NCI-H1105 treated with DMSO at 0.1 percent for 48 hours (cell line): ENCODE data around the gene GABRG3.

Experiments used
- DNase-seq: peaks from one replicate; lab custom pipeline; 2025; lab: John Stamatoyannopoulos, UW

The GABRG3 gene

DNA sequence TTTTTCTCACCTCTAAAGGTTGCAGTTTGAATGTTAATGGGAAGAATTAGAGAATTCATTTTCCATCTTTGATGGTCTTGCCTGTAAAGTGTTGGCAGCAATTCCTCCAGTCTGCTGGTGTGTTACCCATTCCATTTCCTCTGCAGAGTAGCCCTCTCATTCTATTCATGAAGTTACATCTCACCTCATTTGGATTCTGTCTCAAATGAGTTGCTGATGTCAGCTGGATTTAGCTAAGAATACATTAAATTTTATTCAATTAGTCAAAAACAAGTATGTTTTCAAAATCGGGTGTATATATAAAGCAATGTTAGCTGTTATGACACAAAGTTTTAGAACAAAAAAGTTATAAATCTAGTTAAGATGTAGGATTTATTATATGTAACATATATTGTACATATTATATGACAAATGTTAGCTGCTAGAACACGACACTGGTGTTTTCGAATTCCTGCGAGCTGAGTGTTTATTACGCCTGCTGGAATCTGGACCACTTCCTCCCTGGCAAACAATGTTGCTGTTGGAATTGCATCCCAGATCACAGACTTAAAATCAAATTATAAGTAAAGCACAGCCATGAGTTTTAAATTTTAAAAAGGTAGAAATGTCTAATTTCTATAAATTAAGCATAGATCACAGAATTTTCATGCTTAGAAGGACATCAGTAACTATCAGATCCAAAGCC is 611.9 kb downstream of the GABRG3 start:
- DNase-seq: no peak

DNA sequence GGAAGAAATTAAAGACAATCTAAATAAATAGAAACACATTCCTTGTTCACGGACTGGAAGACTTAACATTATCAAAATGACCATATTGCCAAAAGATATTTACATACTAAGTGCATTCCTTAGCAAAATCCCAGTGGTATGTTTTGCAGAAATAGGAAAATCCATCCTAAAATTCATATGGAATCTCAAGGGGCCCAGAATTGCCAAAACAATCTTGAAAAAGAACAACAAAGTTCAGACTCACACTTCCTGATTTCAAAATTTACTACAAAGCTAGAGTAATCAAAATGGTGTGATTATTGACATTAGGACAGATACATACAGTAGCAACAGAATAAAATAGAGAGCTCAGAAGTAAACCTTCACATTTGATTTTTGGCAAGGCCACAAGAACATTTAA is 612.7 kb downstream of the GABRG3 start:
- no peak for DNase-seq

DNA sequence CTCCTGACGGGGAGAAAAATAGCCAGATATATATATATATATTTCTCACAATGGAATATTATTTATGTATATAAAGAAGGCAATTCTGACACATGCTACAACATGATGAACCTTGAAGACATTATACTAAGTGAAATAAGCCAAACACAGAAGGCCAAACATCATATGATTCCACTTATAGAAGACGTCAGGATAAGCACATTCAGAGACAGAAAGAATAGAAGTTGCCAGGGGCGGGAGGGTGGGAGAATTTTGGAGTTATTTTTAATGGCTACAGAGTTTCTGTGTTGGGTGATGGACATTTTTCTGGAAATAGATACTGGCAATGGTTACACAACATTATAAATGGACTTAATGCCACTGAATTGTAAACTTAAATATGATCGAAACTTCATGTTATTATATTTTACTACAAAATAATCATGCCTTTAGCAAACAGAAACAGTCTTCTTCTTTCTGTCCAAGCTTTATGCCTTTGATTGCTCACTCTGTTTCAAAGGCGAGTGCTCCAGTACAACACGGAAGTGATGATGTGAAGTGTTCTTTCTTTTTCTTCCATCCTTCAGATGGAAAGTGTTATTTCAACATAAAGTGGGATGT is 614.2 kb downstream of the GABRG3 start:
- no peak for DNase-seq

DNA sequence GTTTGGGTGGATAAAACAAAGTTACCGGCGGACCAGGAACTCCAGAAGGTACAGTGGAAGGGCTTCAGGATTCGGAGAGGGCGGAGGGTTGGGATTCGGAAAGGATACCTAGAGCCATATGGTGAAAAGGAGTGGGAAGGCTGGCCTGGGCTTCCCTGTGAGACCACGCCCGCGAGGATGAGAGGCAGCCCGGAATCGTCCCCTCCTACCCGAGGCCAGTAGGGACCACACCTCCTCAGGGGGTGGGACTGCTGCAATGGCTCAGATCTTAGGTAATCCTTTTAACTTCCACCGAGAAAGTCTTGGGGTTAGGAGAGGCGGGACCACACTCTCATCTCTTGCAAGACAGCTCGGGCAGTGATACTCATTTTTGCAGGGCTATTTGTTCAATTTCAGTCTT is 616.8 kb downstream of the GABRG3 start:
- no peak for DNase-seq

DNA sequence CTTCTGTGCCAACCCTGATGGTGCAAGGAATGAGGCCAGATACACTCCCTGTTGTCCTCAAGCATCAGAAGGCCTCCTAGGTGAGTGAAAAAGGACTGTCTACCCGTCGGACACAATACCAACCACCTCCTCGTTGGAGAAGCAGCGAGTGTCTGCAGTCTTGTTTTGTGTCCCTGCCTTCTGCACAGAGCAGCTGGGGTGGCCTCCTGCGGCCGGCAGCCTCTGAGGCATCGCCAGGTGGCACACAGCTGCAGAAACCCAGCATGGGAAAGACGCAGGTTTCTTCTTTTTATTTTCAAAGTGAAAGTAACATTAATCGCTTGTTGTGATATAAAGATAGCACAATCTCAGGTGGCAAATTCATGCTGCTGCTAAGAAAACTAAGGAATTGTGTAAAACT is 618.3 kb downstream of the GABRG3 start:
- no peak for DNase-seq

DNA sequence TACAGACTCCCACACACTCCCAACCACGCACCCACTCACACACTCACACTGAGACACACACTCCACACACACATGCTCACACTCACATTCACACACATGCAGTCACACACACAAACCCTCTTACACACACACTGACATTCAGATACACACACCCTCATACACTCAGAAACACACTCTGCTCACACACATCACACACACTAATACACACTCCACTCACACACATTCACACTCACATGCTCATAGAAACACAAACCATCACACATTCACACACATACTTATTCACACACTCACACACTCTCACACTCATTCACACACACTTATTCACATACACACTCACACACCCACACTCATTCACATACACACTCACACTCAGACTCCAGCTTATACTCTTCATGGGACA is 618.8 kb downstream of the GABRG3 start:
- no peak for DNase-seq
